Neural cell (in vitro differentiated cells): ENCODE results near the gene SELENOO. TPM values are rescaled to one million over a fixed set of nuclear protein-coding genes. Genes with fewer than 3 reads are reported as not detected.

Experiments
- H2AFZ ChIP-seq: fragments of 200-600, 300-800 bp; sonication (generic), shearing (Covaris generic); 2 replicates; pipeline ENCODE4 v1.6.0; 2014; ENCODE audit warnings: low read depth, mild to moderate bottlenecking, antibody characterized with exemption, low read length, moderate library complexity
- H3F3A ChIP-seq: fragments of 200-600 bp; shearing (Covaris generic); 2 replicates; pipeline ENCODE4 v1.6.1; 2016; ENCODE audit warnings: mild to moderate bottlenecking, moderate library complexity, mixed read lengths, antibody characterized with exemption, low read length; ENCODE audit not compliant: insufficient read depth, poor library complexity, severe bottlenecking
- H3K27ac ChIP-seq: fragments of 200-600, 300-800 bp; sonication (generic), shearing (Covaris generic); 2 replicates; pipeline ENCODE4 v1.5.1; 2014; ENCODE audit warnings: mild to moderate bottlenecking, low read length, moderate library complexity
- H3K27me3 ChIP-seq: fragments of 300-800, 200-600 bp; sonication (generic), shearing (Covaris generic); 2 replicates; pipeline ENCODE4 v1.6.0; 2014; ENCODE audit warnings: mild to moderate bottlenecking, low read depth, low read length, moderate library complexity; ENCODE audit not compliant: insufficient read depth
- H3K36me3 ChIP-seq: fragments of 300-800, 200-600 bp; sonication (generic), shearing (Covaris generic); 2 replicates; pipeline ENCODE4 v1.5.1; 2014; ENCODE audit warnings: mild to moderate bottlenecking, antibody characterized with exemption, low read length, moderate library complexity; ENCODE audit not compliant: insufficient read depth
- H3K4me2 ChIP-seq: fragments of 300-800, 200-600 bp; sonication (generic), shearing (Covaris generic); 2 replicates; pipeline ENCODE4 v1.6.0; 2014; ENCODE audit warnings: mild to moderate bottlenecking, low read length
- H3K4me3 ChIP-seq: fragments of 300-800, 200-600 bp; sonication (generic), shearing (Covaris generic); 2 replicates; pipeline ENCODE4 v1.5.1; 2014; ENCODE audit warnings: mild to moderate bottlenecking, low read length, moderate library complexity
- H3K79me2 ChIP-seq: fragments of 200-600 bp; shearing (Covaris generic); replicated peaks from 2 replicates; pipeline ENCODE4 v1.6.0; 2014; ENCODE audit warnings: mild to moderate bottlenecking, low read length, moderate library complexity; ENCODE audit not compliant: insufficient read depth
- H3K9ac ChIP-seq: fragments of 300-800, 200-600 bp; sonication (generic), shearing (Covaris generic); 2 replicates; pipeline ENCODE4 v1.6.1; 2016; ENCODE audit warnings: mild to moderate bottlenecking, low read length, mixed read lengths
- H3K9me2 ChIP-seq: fragments of 200-600 bp; shearing (Covaris generic); 2 replicates; pipeline ENCODE4 v1.6.1; 2016; ENCODE audit warnings: mild to moderate bottlenecking, low read length, mixed read lengths; ENCODE audit not compliant: insufficient read depth
- H3K9me3 ChIP-seq: fragments of 200-600, 300-800 bp; sonication (generic), shearing (Covaris generic); 2 replicates; pipeline ENCODE4 v1.6.1; 2016; ENCODE audit warnings: mild to moderate bottlenecking, mixed run types, low read length, moderate library complexity, mixed read lengths
- H4K20me1 ChIP-seq: fragments of 200-600 bp; shearing (Covaris generic); 2 replicates; pipeline ENCODE4 v1.6.1; 2016; ENCODE audit warnings: mild to moderate bottlenecking, mixed run types; ENCODE audit not compliant: insufficient read depth
- CTCF ChIP-seq: fragments of 450-650 bp; IDR thresholded peaks from 2 replicates; pipeline ENCODE4 v1.5.1; 2014; ENCODE audit warnings: antibody characterized with exemption, mild to moderate bottlenecking, moderate library complexity; ENCODE audit not compliant: poor library complexity, severe bottlenecking
- EP300 ChIP-seq: fragments of 450-650 bp; conservative IDR thresholded peaks from 2 replicates; pipeline ENCODE4 v1.6.1; 2014; ENCODE audit warnings: antibody characterized with exemption, mild to moderate bottlenecking, moderate library complexity; ENCODE audit not compliant: poor library complexity, severe bottlenecking
- EZH2 ChIP-seq: fragments of 200-600, 300-800 bp; shearing (Covaris generic), sonication (generic); IDR thresholded peaks from 2 replicates; pipeline ENCODE4 v1.6.1; 2014; ENCODE audit warnings: antibody characterized with exemption, low read length, borderline replicate concordance, mild to moderate bottlenecking; ENCODE audit not compliant: insufficient read depth, poor library complexity, severe bottlenecking
- MXI1 ChIP-seq: fragments of 450-650 bp; conservative IDR thresholded peaks from 2 replicates; pipeline ENCODE4 v1.6.1; 2014; ENCODE audit warnings: antibody characterized with exemption, mild to moderate bottlenecking; ENCODE audit not compliant: poor library complexity, severe bottlenecking
- POLR2AphosphoS5 ChIP-seq: IDR thresholded peaks from 2 replicates; pipeline ENCODE4 v1.6.1; 2012
- RAD21 ChIP-seq: fragments of 450-650 bp; conservative IDR thresholded peaks from 2 replicates; pipeline ENCODE4 v1.6.1; 2014; ENCODE audit warnings: antibody characterized with exemption, mild to moderate bottlenecking, moderate library complexity
- SMC3 ChIP-seq: fragments of 450-650 bp; conservative IDR thresholded peaks from 2 replicates; pipeline ENCODE4 v1.6.1; 2014; ENCODE audit warnings: antibody characterized with exemption, mild to moderate bottlenecking, moderate library complexity; ENCODE audit not compliant: poor library complexity
- TAF1 ChIP-seq: IDR thresholded peaks from 2 replicates; pipeline ENCODE4 v1.6.1; 2012; ENCODE audit warnings: low read depth
- polyA plus RNA-seq: library from polyadenylated mRNA; depleted of rRNA; stranded (reverse); fragments of >200 nt; gene quantifications from 2 replicates; pipeline ENCODE4 v1.2.3, GENCODE V29; 2014

SELENOO gene
- polyA plus RNA-seq, 1 donor from 2014 or later: 42.0 TPM

- H3K9me2 ChIP-seq: no peaks in the 10 kb centered on the region
- H4K20me1 ChIP-seq: no peaks in the 10 kb centered on the region
- H3K36me3 ChIP-seq: no peaks in the 10 kb centered on the region
- H3F3A ChIP-seq: no peaks in the 10 kb centered on the region
- no peak overlapping the region for H3K4me2 ChIP-seq
- no peaks in the 10 kb centered on the region for H3K9me3 ChIP-seq
- H3K27me3 ChIP-seq: no peaks in the 10 kb centered on the region
- no peak overlapping the region for H2AFZ ChIP-seq
- TF ChIP-seq RAD21 (no peak), MXI1 (no peak), CTCF (peak; percentile 40), SMC3 (no peak)
- no peak overlapping the region for H3K27ac ChIP-seq
- H3K4me3 ChIP-seq: peak overlapping the region; percentile 95
- H3K79me2 ChIP-seq: peaks cover 26% of the 10 kb centered on the region
- H3K9ac ChIP-seq: peak overlapping the region; percentile 86
Measured at GRCh38 chr22:50246242-50247175, 45.7 kb downstream of the SELENOO start.

- Histone ChIP-seq H3K79me2 (peaks cover 14% of the 10 kb centered on the region), H3K9me3 (no peaks in the 10 kb centered on the region), H3K9ac (no peak overlapping the region), H3F3A (no peaks in the 10 kb centered on the region), H3K36me3 (no peaks in the 10 kb centered on the region), H3K4me2 (no peak overlapping the region), H3K9me2 (no peaks in the 10 kb centered on the region), H3K4me3 (no peak overlapping the region), H3K27me3 (no peaks in the 10 kb centered on the region), H2AFZ (no peak overlapping the region), H4K20me1 (no peaks in the 10 kb centered on the region), H3K27ac (no peak overlapping the region)
- no peak for TF ChIP-seq POLR2AphosphoS5
- TF ChIP-seq TAF1: no peak
- no peak for TF ChIP-seq CTCF
- no peak for TF ChIP-seq RAD21
- no peak for TF ChIP-seq EP300
- TF ChIP-seq EZH2: no peak
- no peak for TF ChIP-seq SMC3
Measured at GRCh38 chr22:50247748-50248147, 46.9 kb downstream of the SELENOO start.
